Measurements from ENCODE around the gene UMPS. TPM values are rescaled to one million over a fixed set of nuclear protein-coding genes. Genes with fewer than 3 reads are reported as not detected.
"Not testable (repeated sequence)": the region's sequence is repeated elsewhere in the genome, so short reads cannot be mapped to it uniquely, and the experiment has no call there.

The UMPS gene
- total RNA-seq, 1 donor from 2014 or later, result 38.3 TPM

GRCh38 chr3:124705552-124705951 is 24.7 kb upstream of the UMPS start:
- Mint-ChIP-seq H3K4me3 (ENCODE audit: unreplicated experiment) (no peak overlapping the region), H3K27ac (ENCODE audit: unreplicated experiment) (no peak overlapping the region)
- DNase-seq (ENCODE audit: low read depth), result no peak

GRCh38 chr3:124707223-124707622 is 23.0 kb upstream of the UMPS start:
- Histone ChIP-seq H3K9ac (ENCODE audit: low read length) (peak overlapping the region; percentile 12), H3K4me2 (ENCODE audit: low read length) (peak overlapping the region; percentile 9), H3K27ac (ENCODE audit: low read depth, low read length) (peak overlapping the region; percentile 23)
- H3K9me3 ChIP-seq (ENCODE audit: insufficient read depth, low read depth, low read length); H3K4me3 Mint-ChIP-seq (ENCODE audit: unreplicated experiment); H3K4me1 ChIP-seq (ENCODE audit: insufficient read depth, low read length); H3K9me3 Mint-ChIP-seq (ENCODE audit: unreplicated experiment); H4K20me1 ChIP-seq (ENCODE audit: insufficient read depth, low read length); H3K27me3 ChIP-seq (ENCODE audit: insufficient read depth, low read length); DNase-seq (ENCODE audit: low read depth); H3K27me3 Mint-ChIP-seq (ENCODE audit: low read depth, unreplicated experiment); H3K36me3 Mint-ChIP-seq (ENCODE audit: low read depth, unreplicated experiment); H3K4me3 ChIP-seq (ENCODE audit: insufficient read depth, low read depth, low read length); H3K79me2 ChIP-seq (ENCODE audit: insufficient read depth, low read length); H2AFZ ChIP-seq (ENCODE audit: low read depth, low read length); FAIRE-seq; H3K36me3 ChIP-seq (ENCODE audit: insufficient read depth, low read length); H3K27ac Mint-ChIP-seq (ENCODE audit: unreplicated experiment): not testable (repeated sequence)
- peaks cover 16% of the 10 kb centered on the region for H3K4me1 Mint-ChIP-seq (ENCODE audit: low read depth, unreplicated experiment)

More at GRCh38 chr3:124705552-124705951, 24.7 kb upstream of the UMPS start:
- peaks cover 17% of the 10 kb centered on the region for H3K4me1 ChIP-seq (ENCODE audit: insufficient read depth, low read length)
- no peaks in the 10 kb centered on the region for H3K9me3 ChIP-seq (ENCODE audit: insufficient read depth, low read depth, low read length)
- H3K9me3 Mint-ChIP-seq (ENCODE audit: unreplicated experiment), result peaks cover 2% of the 10 kb centered on the region
- no peaks in the 10 kb centered on the region for H4K20me1 ChIP-seq (ENCODE audit: insufficient read depth, low read length)
- H3K36me3 Mint-ChIP-seq (ENCODE audit: low read depth, unreplicated experiment), result no peaks in the 10 kb centered on the region
- no peaks in the 10 kb centered on the region for H3K27me3 ChIP-seq (ENCODE audit: insufficient read depth, low read length)
- H3K36me3 ChIP-seq (ENCODE audit: insufficient read depth, low read length), result no peaks in the 10 kb centered on the region
- H2AFZ ChIP-seq (ENCODE audit: low read depth, low read length), result no peak overlapping the region
- H3K79me2 ChIP-seq (ENCODE audit: insufficient read depth, low read length), result peaks cover 8% of the 10 kb centered on the region
- H3K4me3 ChIP-seq (ENCODE audit: insufficient read depth, low read depth, low read length), result no peak overlapping the region
- H3K27ac ChIP-seq (ENCODE audit: low read depth, low read length), result no peak overlapping the region
- no peak overlapping the region for H3K9ac ChIP-seq (ENCODE audit: low read length)
- TF ChIP-seq EZH2 (IDR thresholded peaks at IDR 0.05; ENCODE audit: insufficient read depth, low read length) (no peak), CTCF (IDR thresholded peaks at IDR 0.05; ENCODE audit: insufficient read depth, low read depth, low read length) (no peak)
- FAIRE-seq, result no peak
- H3K27me3 Mint-ChIP-seq (ENCODE audit: low read depth, unreplicated experiment), result peaks cover 1% of the 10 kb centered on the region
- peaks cover 29% of the 10 kb centered on the region for H3K4me1 Mint-ChIP-seq (ENCODE audit: low read depth, unreplicated experiment)
- no peak overlapping the region for H3K4me2 ChIP-seq (ENCODE audit: low read length)

- H3K4me2 ChIP-seq (ENCODE audit: low read length), result peak overlapping the region; percentile 9
Measured at GRCh38 chr3:124707656-124708062, 22.6 kb upstream of the UMPS start.

More at GRCh38 chr3:124707656-124708062, 22.6 kb upstream of the UMPS start:
- Histone ChIP-seq H3K9ac (ENCODE audit: low read length) (peak overlapping the region; percentile 12), H3K4me3 (ENCODE audit: insufficient read depth, low read depth, low read length) (no peak overlapping the region), H3K79me2 (ENCODE audit: insufficient read depth, low read length) (peaks cover 5% of the 10 kb centered on the region), H4K20me1 (ENCODE audit: insufficient read depth, low read length) (no peaks in the 10 kb centered on the region), H3K27me3 (ENCODE audit: insufficient read depth, low read length) (no peaks in the 10 kb centered on the region), H2AFZ (ENCODE audit: low read depth, low read length) (no peak overlapping the region), H3K4me1 (ENCODE audit: insufficient read depth, low read length) (peaks cover 8% of the 10 kb centered on the region), H3K27ac (ENCODE audit: low read depth, low read length) (peak overlapping the region; percentile 23), H3K9me3 (ENCODE audit: insufficient read depth, low read depth, low read length) (no peaks in the 10 kb centered on the region), H3K36me3 (ENCODE audit: insufficient read depth, low read length) (no peaks in the 10 kb centered on the region)
- peaks cover 2% of the 10 kb centered on the region for H3K9me3 Mint-ChIP-seq (ENCODE audit: unreplicated experiment)
- H3K27ac Mint-ChIP-seq (ENCODE audit: unreplicated experiment), result peak overlapping the region; percentile 8
- H3K27me3 Mint-ChIP-seq (ENCODE audit: low read depth, unreplicated experiment), result peaks cover 1% of the 10 kb centered on the region
- DNase-seq (ENCODE audit: low read depth) (peak; percentile 77), FAIRE-seq (no peak)
- H3K36me3 Mint-ChIP-seq (ENCODE audit: low read depth, unreplicated experiment), result no peaks in the 10 kb centered on the region
- H3K4me3 Mint-ChIP-seq (ENCODE audit: unreplicated experiment), result no peak overlapping the region
- TF ChIP-seq EZH2 (IDR thresholded peaks at IDR 0.05; ENCODE audit: insufficient read depth, low read length) (no peak), CTCF (IDR thresholded peaks at IDR 0.05; ENCODE audit: insufficient read depth, low read depth, low read length) (no peak)
- peaks cover 13% of the 10 kb centered on the region for H3K4me1 Mint-ChIP-seq (ENCODE audit: low read depth, unreplicated experiment)
